ENCODE measurements around the gene MAN1B1. TPM values are rescaled to one million over a fixed set of nuclear protein-coding genes. Genes with fewer than 3 reads are reported as not detected.
A peak's percentile ranks its signal among the peaks of the same experiment; 100 is the strongest.

MAN1B1 gene
- total and polyA plus RNA-seq, 4 experiments from 2014 or later: 35.4 to 71.0 (median 50.4) TPM

DNA sequence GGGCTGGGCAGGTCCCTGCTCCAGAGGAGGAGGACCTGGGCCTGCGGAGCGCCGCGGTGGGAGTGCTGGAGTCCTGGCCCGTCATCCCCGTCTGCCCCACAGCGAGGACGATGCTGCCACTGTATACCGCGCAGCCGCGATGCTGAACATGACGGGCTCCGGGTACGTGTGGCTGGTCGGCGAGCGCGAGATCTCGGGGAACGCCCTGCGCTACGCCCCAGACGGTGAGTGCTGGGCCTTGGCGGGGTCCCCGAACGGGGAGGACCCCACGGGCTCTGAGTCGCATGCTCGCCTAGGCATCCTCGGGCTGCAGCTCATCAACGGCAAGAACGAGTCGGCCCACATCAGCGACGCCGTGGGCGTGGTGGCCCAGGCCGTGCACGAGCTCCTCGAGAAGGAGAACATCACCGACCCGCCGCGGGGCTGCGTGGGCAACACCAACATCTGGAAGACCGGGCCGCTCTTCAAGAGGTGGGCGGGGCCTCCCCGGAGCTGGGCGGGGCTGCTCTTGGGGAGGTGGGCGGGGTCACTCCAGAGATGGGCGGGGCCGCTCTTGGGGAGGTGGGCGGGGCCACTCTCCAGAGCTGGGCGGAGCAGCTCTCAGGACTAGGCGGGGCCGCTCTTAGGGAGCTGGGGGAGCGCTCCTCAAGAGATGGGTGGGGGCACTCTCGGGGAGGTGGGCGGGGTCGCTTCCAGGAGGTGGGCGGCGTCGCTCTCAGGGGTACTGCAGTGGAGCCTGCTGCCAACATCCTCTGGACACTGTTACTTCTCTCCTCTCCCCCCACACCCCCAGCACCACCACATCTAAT, 70.0 kb downstream of the MAN1B1 start:
- no peaks in the 10 kb centered on the region for H3K36me3 Mint-ChIP-seq
- H3K4me1 ChIP-seq (ENCODE audit: insufficient read depth, low read length): peaks cover 19% of the 10 kb centered on the region
- H3K4me3 Mint-ChIP-seq: peak overlapping the region in 7 of 8 donors; percentile 38 to 72 (median 54)
- peak overlapping the region in 1 of 7 donors; percentile 59 for H3K27ac Mint-ChIP-seq
- peak; percentile 31 to 59 (median 44) for DNase-seq
- H3K9me3 Mint-ChIP-seq: no peaks in the 10 kb centered on the region
- peaks cover 6 to 22% (median 16%) of the 10 kb centered on the region in 4 donors for H3K4me1 Mint-ChIP-seq
- ChIA-PET POLR2A (ENCODE audit: partially characterized antibody) (interaction anchor here (0.6 to 1.7 kb wide), 4 partner anchors 14 to 84 kb away, joined by 3 to 4 read pairs (median 3); partner anchors contain the start of gene TUBB4B), CTCF (ENCODE audit: partially characterized antibody) (interaction anchor here (1.4 kb wide), 1 partner anchor 33 kb away, joined by 3 read pairs; no protein-coding TSS in a partner anchor)
- H3K27me3 Mint-ChIP-seq: peaks cover 6 to 32% of the 10 kb centered on the region in 2 donors
- intact Hi-C loops (cut with micrococcal nuclease): no loop called here
- no peak overlapping the region for H3K27ac ChIP-seq (ENCODE audit: low read depth, low read length)
- H3K36me3 ChIP-seq (ENCODE audit: insufficient read depth, low read length): no peaks in the 10 kb centered on the region
- H3K27me3 ChIP-seq (ENCODE audit: insufficient read depth, low read length): peaks cover 9% of the 10 kb centered on the region
- peak overlapping the region in 1 of 2 donors; percentile 44 for H3K4me3 ChIP-seq (ENCODE audit: low read length in 2 of 2)
- H3K9me3 ChIP-seq (ENCODE audit: control insufficient read depth in 1 of 2, low read length in 2 of 2): no peaks in the 10 kb centered on the region

DNA sequence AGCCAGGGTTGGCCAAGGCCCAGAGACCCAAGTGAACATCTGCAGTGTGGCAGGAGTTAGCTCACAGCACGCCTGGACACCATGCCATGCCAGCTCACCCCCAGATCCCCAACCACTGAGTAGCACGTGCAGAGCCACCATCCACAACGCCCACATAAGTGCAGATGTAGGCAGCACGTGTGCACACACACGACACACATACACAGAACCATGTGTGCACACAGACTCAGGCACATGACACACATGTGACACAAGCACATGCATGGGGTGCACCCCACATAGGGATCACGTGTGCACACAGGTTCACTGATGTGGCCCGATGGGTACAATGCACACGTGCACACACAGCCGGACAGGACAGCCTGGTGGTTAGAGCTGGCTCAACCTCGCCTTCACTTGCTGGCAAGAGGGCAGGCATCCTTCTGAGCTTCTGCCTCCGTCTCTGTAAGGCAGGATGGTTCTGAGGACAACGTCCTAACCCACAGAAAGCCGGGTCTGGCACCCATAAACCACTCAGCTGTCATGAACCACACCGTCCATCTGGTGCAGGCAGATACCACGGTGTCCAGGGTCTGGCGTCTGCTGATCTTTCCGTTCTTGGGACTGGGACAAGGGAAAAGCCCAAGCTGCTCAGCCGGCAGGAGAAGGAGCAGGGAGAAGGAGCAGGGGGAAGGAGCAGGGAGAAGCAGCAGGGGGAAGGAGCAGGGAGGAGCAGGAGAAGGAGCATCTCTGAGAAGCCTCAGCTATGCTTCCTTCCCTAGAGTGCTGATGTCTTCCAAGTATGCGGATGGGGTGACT, 71.0 kb downstream of the MAN1B1 start:
- Histone ChIP-seq H3K36me3 (ENCODE audit: insufficient read depth, low read length) (no peaks in the 10 kb centered on the region), H3K4me3 (ENCODE audit: low read length in 2 of 2) (no peak overlapping the region), H3K27me3 (ENCODE audit: insufficient read depth, low read length) (peaks cover 9% of the 10 kb centered on the region), H3K4me1 (ENCODE audit: insufficient read depth, low read length) (peaks cover 19% of the 10 kb centered on the region), H3K9me3 (ENCODE audit: control insufficient read depth in 1 of 2, low read length in 2 of 2) (no peaks in the 10 kb centered on the region), H3K27ac (ENCODE audit: low read depth, low read length) (no peak overlapping the region)
- CTCF ChIA-PET (ENCODE audit: partially characterized antibody): interaction anchor here (1.4 kb wide), 1 partner anchor 31 kb away, joined by 3 read pairs; no protein-coding TSS in a partner anchor
- H3K27ac Mint-ChIP-seq: peak overlapping the region in 3 of 7 donors; percentile 7 to 59 (median 10)
- H3K9me3 Mint-ChIP-seq: no peaks in the 10 kb centered on the region
- H3K27me3 Mint-ChIP-seq: peaks cover 6 to 33% of the 10 kb centered on the region in 2 donors
- H3K4me1 Mint-ChIP-seq: peaks cover 6 to 22% (median 16%) of the 10 kb centered on the region in 4 donors
- peak overlapping the region in 2 of 8 donors; percentile 23 to 25 for H3K4me3 Mint-ChIP-seq
- intact Hi-C loops (cut with micrococcal nuclease): no loop called here
- DNase-seq: no peak
- H3K36me3 Mint-ChIP-seq: no peaks in the 10 kb centered on the region
- POLR2A ChIA-PET (ENCODE audit: partially characterized antibody): interaction anchor here (1.3 to 1.7 kb wide), 2 partner anchors 28 to 83 kb away, joined by 3 to 4 read pairs; partner anchors contain the start of gene TUBB4B

GRCh38 chr9:137158625-137159024, 71.8 kb downstream of the MAN1B1 start:
- peaks cover 9% of the 10 kb centered on the region for H3K27me3 ChIP-seq (ENCODE audit: insufficient read depth, low read length)
- H3K4me3 ChIP-seq (ENCODE audit: low read length in 2 of 2): no peak overlapping the region
- no peak overlapping the region for H3K27ac Mint-ChIP-seq
- no peak for DNase-seq
- intact Hi-C loops (cut with micrococcal nuclease): no loop called here
- H3K4me1 ChIP-seq (ENCODE audit: insufficient read depth, low read length): peaks cover 19% of the 10 kb centered on the region
- H3K9me3 Mint-ChIP-seq: no peaks in the 10 kb centered on the region
- H3K27me3 Mint-ChIP-seq: peaks cover 7 to 35% of the 10 kb centered on the region in 2 donors
- ChIA-PET CTCF (ENCODE audit: partially characterized antibody) (no interaction called here), POLR2A (ENCODE audit: partially characterized antibody) (no interaction called here)
- H3K4me3 Mint-ChIP-seq: no peak overlapping the region
- no peaks in the 10 kb centered on the region for H3K9me3 ChIP-seq (ENCODE audit: control insufficient read depth in 1 of 2, low read length in 2 of 2)
- H3K36me3 ChIP-seq (ENCODE audit: insufficient read depth, low read length): no peaks in the 10 kb centered on the region
- no peaks in the 10 kb centered on the region for H3K36me3 Mint-ChIP-seq
- H3K4me1 Mint-ChIP-seq: peaks cover 6 to 22% (median 16%) of the 10 kb centered on the region in 4 donors
- no peak overlapping the region for H3K27ac ChIP-seq (ENCODE audit: low read depth, low read length)

Other genes starting within 250 kb of the MAN1B1 start
Only the 30 nearest of the 36 such genes appear.
- gene FBXW5, start 142.2 kb upstream of the MAN1B1 start, total RNA-seq: 100 to 1,000 TPM; 122 to 123 TPM
- 100 to 1,000 TPM in 1 of 2 donors, 10 to 100 TPM in 1; 98.6 to 160 TPM for gene FBXW5, start 142.2 kb upstream of the MAN1B1 start, polyA plus RNA-seq
- gene C8G, start 141.7 kb upstream of the MAN1B1 start, total RNA-seq: 1 to 10 TPM; 2.2 TPM
- gene C8G, start 141.7 kb upstream of the MAN1B1 start, polyA plus RNA-seq: under 1 TPM in 1 of 2 donors, not detected in 1; 0.60 TPM
- 1 to 10 TPM in 1 of 2 experiments, under 1 TPM in 1; 0.72 to 1.4 TPM for gene LCN12, start 134.7 kb upstream of the MAN1B1 start, total RNA-seq
- gene LCN12, start 134.7 kb upstream of the MAN1B1 start, polyA plus RNA-seq: not detected
- 1 to 10 TPM; 4.8 to 5.1 TPM for gene PTGDS, start 109.5 kb upstream of the MAN1B1 start, total RNA-seq
- 1 to 10 TPM; 1.7 to 3.8 TPM for gene PTGDS, start 109.5 kb upstream of the MAN1B1 start, polyA plus RNA-seq
- gene LCNL1, start 104.0 kb upstream of the MAN1B1 start, total RNA-seq: under 1 TPM; 0.14 to 0.17 TPM
- not detected for gene LCNL1, start 104.0 kb upstream of the MAN1B1 start, polyA plus RNA-seq
- 100 to 1,000 TPM in 1 of 2 experiments, 10 to 100 TPM in 1; 94.2 to 101 TPM for gene PAXX, start 94.6 kb upstream of the MAN1B1 start, total RNA-seq
- gene PAXX, start 94.6 kb upstream of the MAN1B1 start, polyA plus RNA-seq: 100 to 1,000 TPM in 1 of 2 donors, 10 to 100 TPM in 1; 76.0 to 103 TPM
- gene CLIC3, start 90.4 kb upstream of the MAN1B1 start, total RNA-seq: 1 to 10 TPM; 3.1 to 3.7 TPM
- 1 to 10 TPM; 5.0 to 7.8 TPM for gene CLIC3, start 90.4 kb upstream of the MAN1B1 start, polyA plus RNA-seq
- 10 to 100 TPM; 63.8 to 68.6 TPM for gene ABCA2, start 58.7 kb upstream of the MAN1B1 start, total RNA-seq
- 10 to 100 TPM in 1 of 2 donors, 1 to 10 TPM in 1; 2.6 to 10.8 TPM for gene ABCA2, start 58.7 kb upstream of the MAN1B1 start, polyA plus RNA-seq
- 1 to 10 TPM; 3.4 to 4.6 TPM for gene FUT7, start 54.9 kb upstream of the MAN1B1 start, total RNA-seq
- gene FUT7, start 54.9 kb upstream of the MAN1B1 start, polyA plus RNA-seq: 10 to 100 TPM; 22.6 to 43.8 TPM
- gene NPDC1, start 40.8 kb upstream of the MAN1B1 start, total RNA-seq: 10 to 100 TPM; 20.7 to 21.4 TPM
- 10 to 100 TPM; 22.8 to 32.2 TPM for gene NPDC1, start 40.8 kb upstream of the MAN1B1 start, polyA plus RNA-seq
- not detected for gene ENTPD2, start 32.9 kb upstream of the MAN1B1 start, total RNA-seq
- not detected for gene ENTPD2, start 32.9 kb upstream of the MAN1B1 start, polyA plus RNA-seq
- under 1 TPM; 0.09 to 0.11 TPM for gene SAPCD2, start 16.4 kb upstream of the MAN1B1 start, total RNA-seq
- under 1 TPM; 0.10 to 0.15 TPM for gene SAPCD2, start 16.4 kb upstream of the MAN1B1 start, polyA plus RNA-seq
- gene UAP1L1, start 9.5 kb upstream of the MAN1B1 start, total RNA-seq: 10 to 100 TPM; 10.6 to 12.5 TPM
- gene UAP1L1, start 9.5 kb upstream of the MAN1B1 start, polyA plus RNA-seq: 1 to 10 TPM in 1 of 2 donors, under 1 TPM in 1; 0.81 to 2.9 TPM
- 100 to 1,000 TPM; 357 to 362 TPM for gene DPP7, start 27.7 kb downstream of the MAN1B1 start, total RNA-seq
- 100 to 1,000 TPM; 135 to 206 TPM for gene DPP7, start 27.7 kb downstream of the MAN1B1 start, polyA plus RNA-seq
- not detected for gene GRIN1, start 52.2 kb downstream of the MAN1B1 start, total RNA-seq
- gene GRIN1, start 52.2 kb downstream of the MAN1B1 start, polyA plus RNA-seq: not detected
- not detected for gene LRRC26, start 83.1 kb downstream of the MAN1B1 start, total RNA-seq
- not detected for gene LRRC26, start 83.1 kb downstream of the MAN1B1 start, polyA plus RNA-seq
- gene TMEM210, start 85.1 kb downstream of the MAN1B1 start, total RNA-seq: not detected
- not detected for gene TMEM210, start 85.1 kb downstream of the MAN1B1 start, polyA plus RNA-seq
- gene ANAPC2, start 101.6 kb downstream of the MAN1B1 start, total RNA-seq: 100 to 1,000 TPM; 116 to 125 TPM
- 1 to 10 TPM; 3.2 to 5.7 TPM for gene ANAPC2, start 101.6 kb downstream of the MAN1B1 start, polyA plus RNA-seq
- gene SSNA1, start 101.7 kb downstream of the MAN1B1 start, total RNA-seq: 10 to 100 TPM; 48.6 to 49.5 TPM
- gene SSNA1, start 101.7 kb downstream of the MAN1B1 start, polyA plus RNA-seq: 100 to 1,000 TPM; 117 to 161 TPM
- gene TPRN, start 113.8 kb downstream of the MAN1B1 start, total RNA-seq: 1 to 10 TPM; 8.5 to 8.6 TPM
- gene TPRN, start 113.8 kb downstream of the MAN1B1 start, polyA plus RNA-seq: under 1 TPM; 0.27 to 0.45 TPM
- 10 to 100 TPM; 39.5 to 42.9 TPM for gene TMEM203, start 118.7 kb downstream of the MAN1B1 start, total RNA-seq
- 100 to 1,000 TPM; 129 to 170 TPM for gene TMEM203, start 118.7 kb downstream of the MAN1B1 start, polyA plus RNA-seq
- 10 to 100 TPM; 36.7 to 37.1 TPM for gene NDOR1, start 118.7 kb downstream of the MAN1B1 start, total RNA-seq
- 1 to 10 TPM; 4.6 to 9.5 TPM for gene NDOR1, start 118.7 kb downstream of the MAN1B1 start, polyA plus RNA-seq
- 1 to 10 TPM in 1 of 2 experiments, under 1 TPM in 1; 0.64 to 1.3 TPM for gene RNF208, start 135.3 kb downstream of the MAN1B1 start, total RNA-seq
- gene RNF208, start 135.3 kb downstream of the MAN1B1 start, polyA plus RNA-seq: not detected
- under 1 TPM in 1 of 2 experiments, not detected in 1; 0.25 TPM for gene CYSRT1, start 138.2 kb downstream of the MAN1B1 start, total RNA-seq
- not detected for gene CYSRT1, start 138.2 kb downstream of the MAN1B1 start, polyA plus RNA-seq
- not detected for gene RNF224, start 140.5 kb downstream of the MAN1B1 start, total RNA-seq
- gene RNF224, start 140.5 kb downstream of the MAN1B1 start, polyA plus RNA-seq: not detected
- not detected for gene SLC34A3, start 143.9 kb downstream of the MAN1B1 start, total RNA-seq
- not detected for gene SLC34A3, start 143.9 kb downstream of the MAN1B1 start, polyA plus RNA-seq
- 100 to 1,000 TPM in 1 of 2 experiments, 10 to 100 TPM in 1; 99.8 to 103 TPM for gene TUBB4B, start 154.3 kb downstream of the MAN1B1 start, total RNA-seq
- 10 to 100 TPM; 53.1 to 64.1 TPM for gene TUBB4B, start 154.3 kb downstream of the MAN1B1 start, polyA plus RNA-seq
- gene STPG3, start 164.3 kb downstream of the MAN1B1 start, total RNA-seq: not detected
- gene STPG3, start 164.3 kb downstream of the MAN1B1 start, polyA plus RNA-seq: not detected
- gene NELFB, start 168.3 kb downstream of the MAN1B1 start, total RNA-seq: 10 to 100 TPM; 44.3 to 44.9 TPM
- 10 to 100 TPM; 28.3 to 28.7 TPM for gene NELFB, start 168.3 kb downstream of the MAN1B1 start, polyA plus RNA-seq
- gene TOR4A, start 190.7 kb downstream of the MAN1B1 start, total RNA-seq: 1 to 10 TPM; 2.1 TPM
- gene TOR4A, start 190.7 kb downstream of the MAN1B1 start, polyA plus RNA-seq: under 1 TPM; 0.46 to 0.78 TPM